Right atrium auricular region (tissue), 2 donors: Measurements from ENCODE around the gene PDE2A. TPM values are rescaled to one million over a fixed set of nuclear protein-coding genes. Genes with fewer than 3 reads are reported as not detected.
A peak's percentile ranks its signal among the peaks of the same experiment; 100 is the strongest.

ENCODE experiments used
- DNase-seq: peaks from one replicate; pipeline ENCODE4 v3.0.0-alpha.2; 2019; ENCODE audit warnings: low spot score
- H3K27ac ChIP-seq, 2 donors: fragments of 200-600 bp; sonication (generic); 1 replicate in 1 of 2; 2 replicates in 1 of 2; pipeline ENCODE4 v1.5.1; 2016 to 2019
- H3K27me3 ChIP-seq, 2 donors: fragments of 200-600 bp; sonication (generic); one replicate each; pipeline versions ENCODE4 v1.5.1 to v1.6.0; 2017 to 2019
- H3K36me3 ChIP-seq: fragments of 200-600 bp; sonication (generic); one replicate; pipeline ENCODE4 v1.5.1; 2016
- H3K4me1 ChIP-seq, 2 donors: fragments of 200-600 bp; sonication (generic); one replicate each; pipeline versions ENCODE4 v1.5.1 to v1.6.0; 2017 to 2019
- H3K4me3 ChIP-seq, 2 donors: fragments of 200-600 bp; sonication (generic); 1 replicate in 1 of 2; 2 replicates in 1 of 2; pipeline ENCODE4 v1.5.1; 2017 to 2019; ENCODE audit warnings: mild to moderate bottlenecking in 1 of 2, moderate library complexity in 1 of 2
- H3K9me3 ChIP-seq, 2 donors: fragments of 200-600 bp; sonication (generic); one replicate each; pipeline ENCODE4 v1.5.1; 2019
- CTCF ChIP-seq, 2 donors: fragments of 200-600 bp; sonication (generic); IDR thresholded peaks; one replicate each; pipeline ENCODE4 v1.5.1; 2019; ENCODE audit warnings: antibody characterized with exemption in 2 of 2
- total RNA-seq, 2 donors: library from RNA; depleted of rRNA; stranded (reverse); fragments of >200 nt; gene quantifications; one replicate each; pipeline ENCODE4 v1.1.0, GENCODE V29; 2016

PDE2A gene
- total RNA-seq, 2 donors from 2014 or later, result 23.1 to 34.2 TPM

DNA sequence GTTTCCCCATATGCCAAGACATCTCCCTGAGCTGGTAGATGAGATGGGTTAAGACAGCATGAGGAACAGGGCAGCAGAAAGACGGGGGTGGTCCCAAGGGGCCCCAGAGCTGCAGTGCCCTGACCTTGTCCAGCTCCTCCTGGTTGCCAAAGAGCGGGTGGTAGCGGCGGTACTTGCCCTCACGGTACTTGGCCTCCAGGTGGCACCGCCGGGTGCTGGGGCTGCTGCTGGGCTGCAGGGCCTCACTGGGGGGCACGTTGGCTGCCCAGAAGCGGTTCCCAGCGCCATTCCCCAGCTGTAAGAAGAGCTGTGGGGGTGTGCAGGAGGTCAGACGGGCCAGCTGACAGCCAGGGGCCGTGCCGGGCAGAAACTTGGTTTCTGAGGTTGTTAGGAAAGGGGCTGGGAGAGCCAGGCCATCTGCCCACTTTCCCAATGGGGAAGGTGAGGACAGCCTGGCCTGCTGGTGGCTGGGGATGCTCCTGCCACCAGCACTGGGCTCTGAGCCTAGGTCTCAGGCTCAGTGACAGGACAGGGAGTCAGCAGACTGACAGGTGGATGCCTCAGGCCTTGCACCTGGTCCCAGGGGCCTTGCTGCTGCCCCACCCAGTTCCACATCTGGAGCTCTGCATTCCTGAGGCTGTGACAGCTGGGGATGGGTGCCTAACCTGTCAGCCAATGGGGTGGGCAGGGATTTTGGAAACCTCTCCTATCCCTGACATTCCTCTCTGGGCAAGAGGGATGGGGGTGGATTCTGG is 30.0 kb upstream of the PDE2A start:
- peak overlapping the region; percentile 19 to 62 for H3K27ac ChIP-seq

DNA sequence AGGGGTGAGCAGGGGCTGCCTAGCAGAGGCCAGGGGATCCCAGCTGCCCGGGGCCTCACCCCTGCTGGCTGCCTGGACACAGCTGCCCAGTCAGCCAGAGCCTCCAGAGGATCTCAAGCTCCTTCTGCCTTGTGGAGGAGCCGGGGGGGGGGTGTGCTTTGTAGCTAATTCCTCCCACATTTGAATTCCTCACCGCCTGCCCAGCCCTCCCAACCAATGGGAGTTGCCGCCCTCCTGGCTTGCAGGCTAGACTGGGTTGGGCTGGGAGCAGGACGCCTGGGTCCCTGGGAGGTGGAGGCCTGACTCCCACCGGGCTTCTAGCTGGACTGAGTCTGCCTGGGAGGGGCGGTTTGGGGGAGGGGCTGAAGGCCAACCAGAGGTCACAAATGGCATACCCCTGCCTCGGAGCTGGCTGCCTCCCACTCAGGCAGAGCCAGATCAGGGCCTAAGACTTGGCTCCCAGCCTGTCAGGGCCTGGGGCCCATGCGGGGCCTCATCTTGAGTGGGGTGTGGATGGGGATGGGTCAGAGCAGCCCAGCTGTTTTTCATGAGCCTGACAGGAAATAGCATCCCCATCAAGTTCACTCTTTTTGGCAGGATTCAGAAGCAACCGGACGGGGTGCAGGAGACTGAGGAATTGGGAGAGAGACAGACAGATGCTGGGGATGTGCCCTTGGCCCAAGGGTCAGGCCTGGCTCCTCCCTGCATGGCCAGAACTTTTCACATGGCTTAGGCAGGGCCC is 29.2 kb upstream of the PDE2A start:
- H3K4me1 ChIP-seq, result peaks cover 0 to 35% of the 10 kb centered on the region in 2 donors

More for the DNA sequence above, 30.0 kb upstream of the PDE2A start:
- TF ChIP-seq CTCF (IDR thresholded peaks at IDR 0.05), result no peak
- Histone ChIP-seq H3K9me3 (no peaks in the 10 kb centered on the region), H3K27me3 (no peaks in the 10 kb centered on the region), H3K36me3 (peaks cover 88% of the 10 kb centered on the region), H3K4me1 (peaks cover 0 to 35% of the 10 kb centered on the region in 2 donors), H3K4me3 (no peak overlapping the region)
- no peak for DNase-seq

GRCh38 chr11:72702577-72703241 is 28.5 kb upstream of the PDE2A start:
- Histone ChIP-seq H3K4me3 (peak overlapping the region in 1 of 2 donors; percentile 25), H3K9me3 (no peaks in the 10 kb centered on the region), H3K27me3 (no peaks in the 10 kb centered on the region), H3K36me3 (peaks cover 88% of the 10 kb centered on the region), H3K4me1 (peaks cover 0 to 35% of the 10 kb centered on the region in 2 donors), H3K27ac (peak overlapping the region; percentile 31 to 62)
- no peak for TF ChIP-seq CTCF (IDR thresholded peaks at IDR 0.05)
- no peak for DNase-seq

More for the DNA sequence above, 29.2 kb upstream of the PDE2A start:
- no peak for TF ChIP-seq CTCF (IDR thresholded peaks at IDR 0.05)
- peak overlapping the region; percentile 31 to 62 for H3K27ac ChIP-seq
- peak; percentile 78 for DNase-seq
- H3K9me3 ChIP-seq, result no peaks in the 10 kb centered on the region
- H3K36me3 ChIP-seq, result peaks cover 88% of the 10 kb centered on the region
- H3K27me3 ChIP-seq, result no peaks in the 10 kb centered on the region
- H3K4me3 ChIP-seq, result peak overlapping the region in 1 of 2 donors; percentile 25

DNA sequence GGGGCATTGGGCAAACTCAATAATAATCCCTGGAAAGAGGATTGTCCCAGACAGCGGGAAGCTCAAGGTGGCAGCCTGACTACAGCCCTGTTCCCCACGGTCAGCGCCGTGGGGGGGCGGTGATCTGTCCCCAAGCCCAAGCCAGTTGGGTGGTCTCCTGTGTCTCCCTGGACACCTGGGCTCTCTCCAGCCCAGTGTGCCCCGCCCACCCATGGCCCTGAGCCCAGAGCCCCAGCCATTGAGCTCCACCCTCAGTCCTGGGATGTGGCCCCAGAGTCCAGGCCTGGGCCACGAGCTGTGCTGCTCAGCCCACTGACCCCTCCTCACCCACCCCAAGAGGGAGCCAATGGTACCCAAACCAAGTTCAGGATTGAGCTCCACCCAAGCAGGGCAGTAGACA is 27.9 kb upstream of the PDE2A start:
- peaks cover 0 to 35% of the 10 kb centered on the region in 2 donors for H3K4me1 ChIP-seq
- no peak for TF ChIP-seq CTCF (IDR thresholded peaks at IDR 0.05)

GRCh38 chr11:72701466-72701865 is 27.2 kb upstream of the PDE2A start:
- Histone ChIP-seq H3K36me3 (peaks cover 88% of the 10 kb centered on the region), H3K9me3 (no peaks in the 10 kb centered on the region), H3K27me3 (no peaks in the 10 kb centered on the region), H3K27ac (no peak overlapping the region), H3K4me1 (peaks cover 0 to 35% of the 10 kb centered on the region in 2 donors), H3K4me3 (no peak overlapping the region)
- no peak for TF ChIP-seq CTCF (IDR thresholded peaks at IDR 0.05)
- DNase-seq, result no peak

More for the DNA sequence above, 27.9 kb upstream of the PDE2A start:
- Histone ChIP-seq H3K36me3 (peaks cover 88% of the 10 kb centered on the region), H3K27me3 (no peaks in the 10 kb centered on the region), H3K27ac (no peak overlapping the region), H3K4me3 (peak overlapping the region in 1 of 2 donors; percentile 25), H3K9me3 (no peaks in the 10 kb centered on the region)
- no peak for DNase-seq
